B cell (primary cell): Measurements from ENCODE around the gene C20orf202.

Source experiments
- EZH2 ChIP-seq: IDR thresholded peaks from 2 replicates; pipeline ENCODE4 v1.6.1; 2012; ENCODE audit warnings: borderline replicate concordance, low read depth, mild to moderate bottlenecking, moderate library complexity, low read length; ENCODE audit not compliant: insufficient read depth, poor library complexity, severe bottlenecking
- TF ChIP-seq, protein P1 (sequence below): fragments of 200-600 bp; IDR thresholded peaks from one replicate; pipeline ENCODE4 v1.8.0; 2022; ENCODE audit warnings: antibody characterized with exemption, mild to moderate bottlenecking

DNA sequence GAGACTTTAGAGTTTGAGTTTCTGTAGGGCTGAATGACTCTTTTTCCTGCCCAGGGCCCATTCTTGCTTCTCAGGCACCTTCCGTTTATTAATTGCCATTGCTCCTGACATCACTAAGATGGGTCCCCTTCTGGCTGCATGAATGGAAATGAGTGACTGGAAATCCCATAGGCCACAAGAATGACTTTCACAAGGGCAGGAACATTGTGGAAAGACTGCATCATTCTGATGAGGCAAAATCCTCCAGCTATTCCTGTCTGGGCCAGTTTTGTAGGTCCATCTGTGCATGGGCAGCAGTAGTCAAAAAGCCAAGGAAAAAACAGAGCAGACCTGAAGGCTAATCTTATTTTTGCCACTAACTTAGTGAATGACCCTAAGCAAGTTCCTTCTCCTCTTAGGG, 37.7 kb upstream of the C20orf202 start:
- TF ChIP-seq, protein P1, sequence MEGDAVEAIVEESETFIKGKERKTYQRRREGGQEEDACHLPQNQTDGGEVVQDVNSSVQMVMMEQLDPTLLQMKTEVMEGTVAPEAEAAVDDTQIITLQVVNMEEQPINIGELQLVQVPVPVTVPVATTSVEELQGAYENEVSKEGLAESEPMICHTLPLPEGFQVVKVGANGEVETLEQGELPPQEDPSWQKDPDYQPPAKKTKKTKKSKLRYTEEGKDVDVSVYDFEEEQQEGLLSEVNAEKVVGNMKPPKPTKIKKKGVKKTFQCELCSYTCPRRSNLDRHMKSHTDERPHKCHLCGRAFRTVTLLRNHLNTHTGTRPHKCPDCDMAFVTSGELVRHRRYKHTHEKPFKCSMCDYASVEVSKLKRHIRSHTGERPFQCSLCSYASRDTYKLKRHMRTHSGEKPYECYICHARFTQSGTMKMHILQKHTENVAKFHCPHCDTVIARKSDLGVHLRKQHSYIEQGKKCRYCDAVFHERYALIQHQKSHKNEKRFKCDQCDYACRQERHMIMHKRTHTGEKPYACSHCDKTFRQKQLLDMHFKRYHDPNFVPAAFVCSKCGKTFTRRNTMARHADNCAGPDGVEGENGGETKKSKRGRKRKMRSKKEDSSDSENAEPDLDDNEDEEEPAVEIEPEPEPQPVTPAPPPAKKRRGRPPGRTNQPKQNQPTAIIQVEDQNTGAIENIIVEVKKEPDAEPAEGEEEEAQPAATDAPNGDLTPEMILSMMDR = no peak
- no peak for TF ChIP-seq EZH2
